ENCODE measurements around the gene WNT6.

GRCh38 chr2:218852911-218853667 is 6.5 kb upstream of the WNT6 start:
- TF ChIP-seq EZH2 (IDR thresholded peaks at IDR 0.05; ENCODE audit: insufficient read depth, poor library complexity, severe bottlenecking) (no peak), EZH2phosphoT487 (IDR thresholded peaks at IDR 0.05; ENCODE audit: insufficient read depth, low read depth) (no peak)
